ENCODE measurements around the gene GLE1. TPM values are rescaled to one million over a fixed set of nuclear protein-coding genes. Genes with fewer than 3 reads are reported as not detected.
"Not testable (repeated sequence)": the region's sequence is repeated elsewhere in the genome, so short reads cannot be mapped to it uniquely, and the experiment has no call there.

GLE1 gene
- polyA plus RNA-seq, 3 donors = 6.9 to 15.9 (median 10.6) TPM

DNA sequence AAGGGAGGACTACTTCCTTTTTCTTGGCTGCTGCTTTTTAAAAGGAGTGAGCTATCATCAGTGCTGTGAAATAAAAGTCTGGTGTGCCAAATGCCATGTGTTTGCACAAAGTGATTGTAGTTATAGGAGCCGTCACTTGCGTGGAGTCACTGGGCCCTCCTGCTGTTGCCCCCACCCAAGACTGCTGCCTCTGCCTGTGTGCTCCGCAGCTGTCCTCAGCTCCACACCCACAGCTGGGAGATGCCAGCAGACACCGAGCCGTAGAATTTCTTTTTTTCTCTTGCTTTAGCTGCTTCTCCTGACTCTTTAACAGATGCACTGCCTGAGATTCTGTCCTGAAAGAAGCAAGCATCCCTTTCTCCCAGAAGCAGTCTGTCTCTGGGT lies 9.8 kb upstream of the GLE1 start:
- WGBS, 3 donors = 34 to 53% (median 37%) methylated on average over 5 of the region's 5 CpGs

DNA sequence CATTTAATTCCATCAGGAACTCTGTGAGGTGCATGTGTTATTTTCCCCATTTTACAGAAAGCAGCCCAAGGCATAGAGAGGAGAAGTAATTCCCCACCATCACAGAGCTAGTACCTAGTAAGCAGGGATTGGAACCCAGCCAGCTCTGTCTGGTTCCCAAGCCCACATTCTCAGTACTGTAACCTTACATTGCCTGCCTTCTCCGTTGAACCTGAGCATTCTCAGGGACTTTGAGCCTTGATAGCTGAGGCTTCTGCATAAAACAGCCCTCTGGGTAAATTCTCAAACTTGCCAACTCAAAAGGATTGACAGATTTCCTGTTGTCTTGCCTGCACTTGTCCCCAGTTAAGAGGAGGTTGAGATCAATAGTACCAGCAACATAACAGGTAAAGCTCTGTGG lies 9.2 kb upstream of the GLE1 start:
- no peak overlapping the region for H3K27ac ChIP-seq (ENCODE audit: low read depth, low read length)

More for the DNA sequence above, 9.8 kb upstream of the GLE1 start:
- no peak overlapping the region for H3K27ac ChIP-seq (ENCODE audit: low read depth, low read length)

DNA sequence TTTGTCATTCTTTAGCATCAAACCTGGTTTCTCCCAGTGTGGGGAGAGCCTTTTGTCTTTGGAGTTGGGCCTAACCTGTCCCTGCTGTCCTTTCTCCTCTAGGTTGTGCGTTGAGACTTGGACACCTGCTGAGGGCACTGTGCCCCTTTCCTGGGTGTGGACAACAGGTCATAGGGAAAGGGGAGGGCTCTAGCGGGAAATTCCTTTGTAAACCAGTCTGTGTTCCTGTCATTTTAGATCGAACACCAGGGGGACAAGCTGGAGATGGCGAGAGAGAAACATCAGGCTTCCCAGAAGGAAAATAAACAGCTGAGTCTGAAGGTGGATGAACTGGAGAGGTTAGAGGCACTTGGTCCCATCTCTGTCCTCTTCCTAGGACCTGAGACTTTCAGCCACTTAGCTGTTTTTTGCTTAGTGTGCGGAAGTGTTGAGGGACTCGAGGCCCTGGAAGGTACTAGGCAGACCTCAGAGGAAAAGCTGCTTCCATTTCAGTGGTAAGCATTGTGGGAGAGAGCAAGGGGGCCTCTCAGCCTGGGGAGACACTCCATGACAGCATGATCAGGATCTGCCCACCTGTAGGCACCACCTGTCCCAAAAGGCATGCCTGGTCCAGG lies 8.6 kb upstream of the GLE1 start:
- WGBS, 3 donors = 77 to 82% (median 79%) methylated on average over 6 of the region's 6 CpGs
- no peak overlapping the region for H3K27ac ChIP-seq (ENCODE audit: low read depth, low read length)

More for the DNA sequence above, 9.2 kb upstream of the GLE1 start:
- WGBS, 3 donors = 22 to 47% (median 26%) methylated on average over 1 of the region's 1 CpG

DNA sequence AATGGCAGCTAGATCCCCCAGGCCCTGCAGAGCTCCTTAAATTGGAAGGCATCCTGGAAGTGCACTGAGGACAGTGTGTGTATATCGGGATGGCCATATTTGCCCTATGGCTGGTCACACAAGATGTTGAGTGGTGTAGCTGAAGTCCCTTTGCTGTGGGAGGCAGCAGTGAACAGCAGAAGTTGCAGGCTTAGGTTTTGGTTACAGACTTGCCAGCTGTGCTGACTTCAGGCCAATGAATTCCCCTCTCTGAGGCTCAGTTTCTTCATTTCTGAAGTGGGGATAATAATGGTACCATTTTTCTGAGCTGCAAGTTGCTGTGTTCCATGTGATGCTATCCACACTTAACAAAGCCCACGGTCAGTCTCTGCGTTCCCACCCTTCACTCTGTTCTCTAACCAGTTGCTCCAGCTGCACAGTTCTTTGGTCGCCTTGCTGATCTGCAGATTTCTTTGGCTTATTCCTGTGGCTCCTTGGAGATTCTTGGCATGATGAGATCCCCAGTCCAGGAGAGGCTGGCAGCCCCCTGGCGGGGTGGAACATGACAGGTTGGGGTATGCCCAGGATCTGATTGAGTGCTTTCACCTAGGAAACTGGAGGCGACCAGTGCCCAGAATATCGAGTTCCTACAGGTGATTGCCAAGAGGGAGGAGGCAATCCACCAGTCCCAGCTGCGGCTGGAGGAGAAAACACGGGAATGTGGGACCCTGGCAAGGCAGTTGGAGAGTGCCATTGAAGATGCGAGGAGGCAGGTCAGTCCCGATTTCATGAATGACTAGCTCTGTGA lies 6.5 kb upstream of the GLE1 start:
- H3K27ac ChIP-seq (ENCODE audit: low read depth, low read length) = no peak overlapping the region
- 93 to 97% (median 96%) methylated on average over 11 of the region's 11 CpGs for WGBS, 3 donors

DNA sequence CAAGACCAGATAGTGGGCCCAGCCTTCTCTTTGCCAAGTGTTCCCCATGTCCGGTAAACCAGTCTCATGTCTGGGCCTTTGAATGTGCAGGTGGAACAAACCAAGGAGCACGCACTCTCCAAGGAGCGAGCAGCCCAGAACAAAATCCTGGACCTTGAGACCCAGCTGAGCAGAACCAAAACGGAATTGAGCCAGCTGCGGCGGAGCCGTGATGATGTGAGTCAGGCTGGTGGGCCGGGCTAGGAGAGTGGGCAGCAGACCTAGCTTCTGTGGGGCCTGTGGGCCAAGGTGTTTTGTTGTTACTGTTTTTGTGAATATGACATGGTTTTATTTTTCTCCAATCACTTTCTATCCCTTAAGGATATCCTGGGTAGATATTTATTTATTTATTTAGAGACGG lies 5.6 kb upstream of the GLE1 start:
- no peak overlapping the region for H3K27ac ChIP-seq (ENCODE audit: low read depth, low read length)
- WGBS, 3 donors = 95 to 96% (median 96%) methylated on average over 9 of the region's 9 CpGs

DNA sequence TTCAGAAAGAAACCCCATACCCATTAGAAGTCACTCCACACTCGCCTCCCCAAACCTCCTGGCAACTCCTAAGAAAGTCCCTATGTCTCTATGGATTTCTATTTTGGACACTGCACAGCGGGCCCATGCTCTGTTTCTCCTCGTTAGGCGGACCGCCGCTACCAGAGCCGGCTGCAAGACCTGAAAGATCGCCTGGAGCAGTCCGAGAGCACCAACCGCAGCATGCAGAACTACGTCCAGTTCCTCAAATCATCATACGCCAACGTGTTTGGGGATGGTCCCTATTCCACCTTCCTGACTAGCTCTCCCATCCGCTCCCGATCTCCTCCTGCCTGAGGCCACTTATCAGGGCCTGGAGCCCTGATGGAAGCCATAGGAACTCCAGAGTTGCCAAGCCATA lies 4.6 kb upstream of the GLE1 start:
- H3K27ac ChIP-seq (ENCODE audit: low read depth, low read length) = no peak overlapping the region
- WGBS, 3 donors = 93 to 94% (median 94%) methylated on average over 15 of the region's 15 CpGs

DNA sequence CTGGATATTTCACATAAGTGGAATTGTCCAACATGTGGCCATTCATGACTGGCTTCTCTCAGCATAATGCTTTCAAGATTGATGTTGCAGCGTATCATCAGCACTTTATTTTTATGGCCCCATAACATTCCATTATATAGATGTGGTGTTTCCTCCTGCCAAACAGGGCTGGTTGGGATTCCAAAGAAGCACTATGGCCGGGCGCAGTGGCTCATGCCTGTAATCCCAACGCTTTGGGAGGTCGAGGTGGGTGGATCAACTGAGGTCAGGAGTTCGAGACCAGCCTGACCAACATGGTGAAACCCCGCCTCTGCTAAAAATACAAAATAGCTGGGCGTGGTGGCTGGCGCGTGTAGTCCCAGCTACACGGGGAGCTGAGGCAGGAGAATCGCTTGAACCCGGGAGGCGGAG lies 1.1 kb upstream of the GLE1 start:
- not testable (repeated sequence) for H3K27ac ChIP-seq (ENCODE audit: low read depth, low read length)
- WGBS, 3 donors = 59 to 72% (median 64%) methylated on average over 14 of the region's 14 CpGs

DNA sequence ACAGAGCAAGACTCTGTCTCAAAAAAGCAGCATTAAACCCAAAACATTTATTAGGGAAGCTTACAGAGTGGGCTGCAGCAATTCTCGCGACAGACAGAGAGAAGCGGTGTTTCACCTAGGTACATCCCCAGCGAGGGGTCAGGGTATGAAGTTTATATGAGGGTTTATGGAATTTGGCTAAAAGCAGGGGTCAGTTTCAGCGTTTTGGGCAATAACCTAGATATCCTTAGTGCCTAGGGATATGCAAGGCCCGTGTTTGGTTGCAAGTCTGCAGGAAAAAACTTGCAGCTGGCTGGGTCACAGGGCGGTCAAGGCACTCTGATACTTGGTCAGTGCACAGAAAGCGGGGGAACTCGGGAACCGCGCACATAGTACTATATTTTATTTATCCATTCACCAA lies 649 bp upstream of the GLE1 start:
- WGBS, 3 donors = 8 to 23% (median 21%) methylated on average over 11 of the region's 11 CpGs
- H3K27ac ChIP-seq (ENCODE audit: low read depth, low read length) = no peak overlapping the region

DNA sequence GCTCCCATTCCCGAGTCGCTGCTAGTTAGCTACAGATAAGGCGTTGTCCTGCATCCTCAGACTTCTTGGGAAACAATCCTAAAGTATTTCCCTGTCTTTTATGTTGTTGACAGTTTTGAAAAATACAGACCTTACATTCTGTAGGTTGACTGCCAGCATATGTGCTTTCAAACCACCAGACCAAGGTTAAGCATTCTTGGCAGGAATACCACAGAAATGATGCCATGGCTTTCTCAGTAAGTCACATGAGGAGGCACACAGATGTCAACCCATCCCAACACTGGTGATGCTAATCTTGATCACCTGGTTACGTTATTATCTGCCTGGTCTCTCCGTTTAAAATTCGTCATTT lies 871 bp downstream of the GLE1 start:
- H3K27ac ChIP-seq (ENCODE audit: low read depth, low read length) = no peak overlapping the region
- 16 to 38% (median 32%) methylated on average over 6 of the region's 6 CpGs for WGBS, 3 donors

DNA sequence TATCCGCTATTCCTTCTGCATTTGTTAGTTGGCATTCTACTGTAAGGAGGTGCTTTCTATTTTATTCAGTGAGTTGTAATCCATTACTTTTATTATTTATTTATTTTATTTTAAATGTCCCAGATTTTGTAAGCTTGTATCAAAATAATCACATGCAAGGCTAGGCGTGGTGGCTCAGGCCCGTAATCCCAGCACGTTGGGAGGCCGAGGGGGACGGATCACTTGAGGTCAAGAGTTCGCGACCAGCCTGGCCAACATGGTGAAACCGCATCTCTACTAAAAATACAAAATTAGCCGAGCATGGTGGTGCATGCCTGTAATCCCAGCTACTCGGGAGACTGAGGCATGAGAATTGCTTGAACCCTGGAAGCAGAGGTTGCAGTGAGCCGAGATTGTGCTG lies 1.4 kb downstream of the GLE1 start:
- H3K27ac ChIP-seq (ENCODE audit: low read depth, low read length) = not testable (repeated sequence)
- 85 to 90% (median 88%) methylated on average over 12 of the region's 12 CpGs for WGBS, 3 donors

DNA sequence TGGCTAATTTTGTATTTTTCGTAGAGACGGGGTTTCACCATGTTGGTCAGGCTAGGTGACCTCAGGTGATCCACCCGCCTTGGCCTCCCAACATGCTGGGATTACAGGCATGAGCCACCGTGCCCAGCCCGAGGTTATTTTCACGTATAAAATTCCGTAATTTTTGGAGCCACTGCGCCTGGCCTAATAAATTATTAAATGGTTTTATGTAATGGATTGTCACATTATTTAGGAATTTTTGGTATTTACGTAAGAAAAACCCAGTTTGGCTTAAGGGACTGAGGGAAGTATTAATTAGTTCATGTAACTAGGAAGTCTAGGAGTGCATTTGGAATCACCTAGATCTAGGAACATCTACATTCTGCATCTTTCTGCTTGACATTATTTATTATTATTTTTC lies 8.3 kb downstream of the GLE1 start:
- 93 to 95% (median 95%) methylated on average over 9 of the region's 9 CpGs for WGBS, 3 donors

DNA sequence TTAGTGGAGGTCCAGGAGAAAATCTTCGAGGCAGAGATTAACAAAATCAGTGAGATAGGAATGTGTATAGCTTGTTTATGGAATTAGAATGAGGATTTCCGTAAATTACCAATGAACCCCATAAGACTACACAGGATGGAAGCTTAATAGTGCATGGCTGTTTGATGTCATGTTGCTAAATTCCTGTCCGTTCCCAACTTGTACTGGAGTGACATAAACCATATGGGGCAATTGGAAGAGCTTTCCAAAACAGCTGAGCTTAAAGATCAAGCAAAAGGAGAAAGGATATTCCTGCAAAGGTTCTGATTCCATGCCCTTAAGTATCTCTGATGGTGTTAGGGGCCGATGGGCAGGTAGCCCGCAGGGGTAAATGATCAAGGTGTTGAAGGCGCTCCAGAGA lies 17.4 kb downstream of the GLE1 start:
- no peak overlapping the region for H3K27ac ChIP-seq (ENCODE audit: low read depth, low read length)
- WGBS, 3 donors = 92 to 93% (median 92%) methylated on average over 6 of the region's 6 CpGs

More for the DNA sequence above, 8.3 kb downstream of the GLE1 start:
- H3K27ac ChIP-seq (ENCODE audit: low read depth, low read length) = no peak overlapping the region

DNA sequence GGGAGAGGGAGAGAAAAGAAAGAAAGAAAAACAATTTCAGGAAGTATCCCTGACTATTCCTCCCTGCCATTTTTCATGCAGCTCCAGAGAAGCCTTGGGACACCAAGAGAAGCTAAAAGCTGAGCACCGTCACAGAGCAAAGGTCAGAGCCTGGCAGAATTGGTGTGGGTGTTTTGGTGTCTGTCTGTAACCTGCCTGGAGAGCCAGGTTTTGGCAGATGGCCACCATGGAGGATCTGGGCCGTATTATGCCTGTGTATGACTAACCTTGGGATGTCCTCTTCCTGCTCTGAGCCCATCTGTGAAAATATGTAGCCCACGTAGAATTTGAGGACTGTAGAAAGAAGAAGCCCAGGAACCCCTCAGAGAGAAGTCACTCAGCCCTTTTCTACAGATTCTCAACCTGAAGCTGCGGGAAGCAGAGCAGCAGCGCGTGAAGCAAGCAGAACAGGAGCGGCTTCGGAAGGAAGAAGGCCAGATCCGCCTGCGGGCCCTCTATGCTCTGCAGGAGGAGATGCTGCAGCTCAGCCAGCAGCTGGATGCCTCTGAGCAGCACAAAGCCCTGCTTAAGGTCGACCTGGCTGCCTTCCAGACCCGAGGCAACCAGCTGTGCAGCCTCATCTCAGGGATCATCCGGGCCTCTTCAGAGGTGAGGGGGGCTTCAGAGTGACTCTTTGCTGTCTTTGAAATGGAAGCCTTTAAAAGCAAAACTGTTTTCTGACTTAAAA lies 18.8 kb downstream of the GLE1 start:
- no peak overlapping the region for H3K27ac ChIP-seq (ENCODE audit: low read depth, low read length)
- 50 to 62% (median 54%) methylated on average over 13 of the region's 13 CpGs for WGBS, 3 donors

DNA sequence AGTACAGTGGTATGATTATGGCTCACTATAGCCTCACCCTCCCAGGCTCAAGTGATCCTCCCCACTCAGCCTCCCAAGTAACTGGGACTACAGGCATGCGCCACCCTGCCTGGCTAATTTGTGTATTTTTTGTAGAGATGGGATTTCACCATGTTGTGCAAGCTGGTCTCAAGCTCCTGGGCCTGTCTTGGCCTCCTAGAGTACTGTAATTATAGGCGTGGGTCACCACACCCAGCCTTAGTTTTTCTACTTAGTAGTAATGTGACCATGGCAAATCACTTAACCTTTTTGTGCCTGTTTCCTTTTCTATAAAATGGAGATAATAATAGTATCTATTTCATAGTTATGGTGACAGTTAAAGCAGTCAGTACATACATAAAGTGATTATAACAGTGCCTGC lies 22.2 kb downstream of the GLE1 start:
- H3K27ac ChIP-seq (ENCODE audit: low read depth, low read length) = no peak overlapping the region
- 81 to 88% (median 83%) methylated on average over 2 of the region's 2 CpGs for WGBS, 3 donors

DNA sequence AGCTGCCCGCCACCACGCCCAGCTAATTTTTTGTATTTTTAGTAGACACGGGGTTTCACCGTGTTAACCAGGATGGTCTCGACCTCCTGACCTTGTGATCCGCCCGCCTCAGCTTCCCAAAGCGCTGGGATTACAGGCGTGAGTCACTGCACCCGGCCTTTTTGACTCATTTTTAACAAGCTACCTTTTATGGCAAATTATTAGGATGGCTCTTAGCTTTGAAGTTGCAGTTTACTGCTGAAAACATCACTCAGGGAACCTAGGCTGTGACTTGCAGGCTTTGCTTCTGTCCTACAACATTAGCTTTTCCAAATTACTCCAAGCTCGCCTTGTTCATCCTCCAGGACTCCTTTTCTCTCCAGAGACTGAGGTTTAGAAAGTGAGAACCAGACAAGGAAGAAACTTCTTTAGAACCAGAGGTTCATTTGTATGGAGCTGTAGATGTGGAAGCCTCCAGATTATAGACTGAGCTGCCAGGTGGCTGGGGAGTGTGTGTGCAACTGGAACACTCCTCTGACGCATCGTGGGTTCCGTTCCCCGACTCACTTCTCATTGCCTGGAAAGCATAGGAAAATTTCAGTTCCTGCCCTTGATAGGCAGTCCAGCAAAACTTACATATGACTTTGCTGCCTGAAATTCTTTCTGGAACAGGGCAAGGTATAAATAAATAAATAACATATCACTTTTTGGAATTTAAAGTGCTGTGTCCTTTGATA lies 24.1 kb downstream of the GLE1 start:
- 86 to 93% (median 92%) methylated on average over 15 of the region's 15 CpGs for WGBS, 3 donors
- no peak overlapping the region for H3K27ac ChIP-seq (ENCODE audit: low read depth, low read length)

DNA sequence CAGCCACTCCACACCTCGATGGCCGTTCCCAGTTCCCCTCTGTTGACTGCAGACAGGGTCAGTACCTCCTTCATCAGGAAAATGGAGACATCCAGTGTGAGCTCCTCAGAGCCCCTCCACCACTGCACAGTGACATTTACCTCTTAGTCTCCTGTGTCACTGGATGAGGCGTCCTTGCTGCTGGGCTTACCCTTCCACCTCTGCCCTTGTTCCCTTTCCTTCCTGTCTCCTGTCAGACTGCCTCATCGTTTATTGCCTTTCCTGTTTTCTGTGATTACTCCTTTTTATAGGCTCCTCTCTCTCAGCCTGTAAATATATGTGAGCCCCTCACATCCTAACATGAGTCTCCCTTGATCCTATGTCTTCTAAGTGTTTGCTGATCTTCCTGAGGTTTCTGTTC lies 24.7 kb downstream of the GLE1 start:
- H3K27ac ChIP-seq (ENCODE audit: low read depth, low read length) = no peak overlapping the region
- 65 to 73% (median 72%) methylated on average over 4 of the region's 4 CpGs for WGBS, 3 donors

DNA sequence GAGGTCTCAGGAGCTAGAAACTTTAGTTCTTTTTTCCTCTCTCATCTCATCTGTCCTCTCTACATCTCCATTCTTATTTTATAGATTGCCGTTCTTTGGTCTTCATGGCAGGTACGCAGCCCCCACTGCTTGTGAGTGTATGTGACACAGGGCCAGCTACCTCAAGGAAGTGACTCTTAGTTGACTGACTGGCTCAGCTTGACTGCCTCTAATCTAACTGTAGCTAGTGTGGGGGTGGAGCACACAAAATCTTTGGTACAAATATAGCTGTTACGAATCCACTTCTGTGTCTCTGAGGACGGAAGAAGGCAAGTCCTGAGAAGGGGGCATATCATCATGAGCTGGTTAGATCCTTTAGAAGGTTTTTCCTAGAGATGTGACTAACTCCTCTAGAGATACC lies 28.1 kb downstream of the GLE1 start:
- H3K27ac ChIP-seq (ENCODE audit: low read depth, low read length) = no peak overlapping the region
- 93 to 96% (median 95%) methylated on average over 4 of the region's 4 CpGs for WGBS, 3 donors

DNA sequence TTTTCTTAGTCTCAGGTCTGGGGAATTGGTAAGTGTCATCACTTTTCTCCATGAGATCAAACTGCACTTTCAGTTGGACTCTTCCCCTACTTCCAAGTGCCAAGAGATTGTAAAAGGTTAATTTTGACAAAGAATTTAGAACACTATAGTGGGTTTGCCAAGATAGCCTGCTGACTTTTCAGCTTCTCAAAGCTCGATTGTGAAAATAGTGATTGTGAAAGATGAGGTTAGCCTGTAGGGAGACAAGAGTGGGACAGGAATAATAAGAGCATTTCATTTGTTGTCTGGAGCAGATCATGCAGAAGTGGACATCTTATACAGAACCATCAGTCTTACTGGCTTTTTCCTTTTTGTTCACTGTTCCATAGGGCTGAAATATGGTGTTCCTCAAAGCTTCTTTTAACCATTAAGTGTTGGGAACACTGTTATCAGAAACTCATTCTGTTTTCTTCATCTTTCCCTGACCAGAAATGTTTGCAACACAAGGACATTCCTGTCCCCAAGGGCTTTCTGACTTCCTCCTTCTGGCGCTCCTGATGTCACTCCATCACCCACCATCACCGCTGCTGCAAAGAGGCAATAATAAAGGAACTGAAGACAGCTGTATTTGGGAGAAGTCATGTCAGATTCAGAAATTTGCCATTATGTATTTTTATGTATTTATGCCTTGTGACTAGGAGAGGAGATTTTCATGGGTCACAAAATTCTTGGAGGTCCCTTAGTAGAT lies 36.3 kb downstream of the GLE1 start:
- H3K27ac ChIP-seq (ENCODE audit: low read depth, low read length) = no peak overlapping the region
- WGBS, 3 donors = 38 to 78% (median 40%) methylated on average over 3 of the region's 3 CpGs
